GM12878 (cell line): ENCODE data around the gene PPP1R3C. TPM values are rescaled to one million over a fixed set of nuclear protein-coding genes. Genes with fewer than 3 reads are reported as not detected.

Experiments
- ATAC-seq: fragments of 200-7000 bp; cut with Tn5 transposase; 3 replicates; pipeline ENCODE4 v1.9.1; 2020; ENCODE audit warnings: mild to moderate bottlenecking, moderate library complexity
- BruUV-seq: library from RNA; stranded (reverse); fragments of 400-500 nt; replicated peaks from 2 replicates; lab custom pipeline; 2021; lab: Mats Ljungman, UMichigan
- CTCF ChIA-PET: fragments of 300-600 bp; sonication (Branson Sonifier 250); formaldehyde crosslinking; extraction: SDS; loops from one replicate; lab custom pipeline; 2021; ENCODE audit warnings: inconsistent platforms; lab: Yijun Ruan, JAX
- POLR2A ChIA-PET: fragments of 350-600 bp; formaldehyde crosslinking; extraction: SDS; loops from one replicate; lab custom pipeline; 2021; ENCODE audit warnings: inconsistent platforms; lab: Charles Lee
- RAD21 ChIA-PET: fragments of 300-600 bp; sonication (Branson Sonifier 250); formaldehyde crosslinking; loops from one replicate; lab custom pipeline; 2023; ENCODE audit warnings: antibody characterized with exemption; ENCODE audit not compliant: unreplicated experiment; lab: Charles Lee
- SMC1A ChIA-PET: fragments of 300-600 bp; sonication (Branson Sonifier 250); formaldehyde crosslinking; loops from one replicate; lab custom pipeline; 2023; ENCODE audit not compliant: unreplicated experiment, uncharacterized antibody; lab: Charles Lee
- DNase-seq: peaks from one replicate; pipeline ENCODE4 v3.0.0-alpha.2; 2011; ENCODE audit warnings: low read depth, low spot score
- FAIRE-seq: peaks from 3 replicates; lab custom pipeline; 2011; peaks lifted over from hg19 to GRCh38; lab: Jason Lieb, UNC
- H2AFZ ChIP-seq: 2 replicates; pipeline ENCODE4 v1.6.0; 2011; ENCODE audit warnings: low read depth, low read length, control low read depth; ENCODE audit not compliant: control insufficient read depth
- H3K27ac ChIP-seq: 2 replicates; pipeline ENCODE4 v1.5.1; 2011; ENCODE audit warnings: control low read depth; ENCODE audit not compliant: control insufficient read depth, insufficient read depth
- H3K27me3 ChIP-seq, 2 experiments: replicated peaks in 1 of 2; 2 replicates each; pipeline versions ENCODE4 v1.6.0 to v1.6.1; 2011; ENCODE audit warnings: low read length in 1 of 2; ENCODE audit not compliant: control insufficient read depth in 2 of 2, insufficient read depth in 2 of 2
- H3K36me3 ChIP-seq, 2 experiments: 2 replicates each; pipeline ENCODE4 v1.5.1; 2011; ENCODE audit warnings: low read length in 1 of 2; ENCODE audit not compliant: control insufficient read depth in 2 of 2, insufficient read depth in 2 of 2
- H3K4me1 ChIP-seq: 2 replicates; pipeline ENCODE4 v1.6.1; 2011; ENCODE audit warnings: mild to moderate bottlenecking, low read length, moderate library complexity, mixed read lengths; ENCODE audit not compliant: control insufficient read depth, insufficient read depth
- H3K4me2 ChIP-seq: 2 replicates; pipeline ENCODE4 v1.6.0; 2011; ENCODE audit warnings: control low read depth; ENCODE audit not compliant: control insufficient read depth, insufficient read depth
- H3K4me3 ChIP-seq: fragments of 200-600 bp; sonication (generic); 2 replicates; pipeline ENCODE4 v1.5.1; 2016
- H3K79me2 ChIP-seq: 2 replicates; pipeline ENCODE4 v1.6.0; 2011; ENCODE audit warnings: low read length; ENCODE audit not compliant: control insufficient read depth, insufficient read depth
- H3K9ac ChIP-seq: 2 replicates; pipeline ENCODE4 v1.8.0; 2011; ENCODE audit warnings: low read length, control low read depth, mixed read lengths; ENCODE audit not compliant: control insufficient read depth, insufficient read depth
- H3K9me3 ChIP-seq: replicated peaks from 3 replicates; pipeline ENCODE4 v1.5.1; 2011; ENCODE audit warnings: mild to moderate bottlenecking, low read length; ENCODE audit not compliant: control insufficient read depth, insufficient read depth
- H4K20me1 ChIP-seq: 2 replicates; pipeline ENCODE4 v1.6.0; 2011; ENCODE audit not compliant: control insufficient read depth, insufficient read depth
- BACH1 ChIP-seq: fragments of 450-650 bp; IDR thresholded peaks from 2 replicates; pipeline ENCODE4 v1.6.1; 2017; ENCODE audit warnings: mild to moderate bottlenecking, borderline replicate concordance
- CBX3 ChIP-seq: fragments of 200-600 bp; sonication (generic); IDR thresholded peaks from 2 replicates; pipeline ENCODE4 v1.6.1; 2016; ENCODE audit warnings: low read depth, borderline replicate concordance
- CEBPB ChIP-seq, 2 experiments: fragments of 150-350 bp in 1 of 2; IDR thresholded peaks; 2 replicates each; pipeline ENCODE4 v1.6.1; 2012 to 2014; ENCODE audit warnings: low read depth in 2 of 2, low read length in 2 of 2, borderline replicate concordance in 1 of 2, inconsistent platforms in 1 of 2
- CREM ChIP-seq: IDR thresholded peaks from 2 replicates; pipeline ENCODE4 v1.6.1; 2014; ENCODE audit warnings: antibody characterized with exemption, low read depth
- JUNB ChIP-seq: IDR thresholded peaks from 2 replicates; pipeline ENCODE4 v1.6.1; 2016; ENCODE audit warnings: antibody characterized with exemption, mild to moderate bottlenecking
- RB1 ChIP-seq: fragments of 450-650 bp; formaldehyde crosslinking; IDR thresholded peaks from 2 replicates; pipeline ENCODE4 v1.6.1; 2017; ENCODE audit warnings: mild to moderate bottlenecking, borderline replicate concordance
- STAT1 ChIP-seq: fragments of 450-650 bp; conservative IDR thresholded peaks from 2 replicates; pipeline ENCODE4 v1.6.1; 2014; ENCODE audit warnings: antibody characterized with exemption, mild to moderate bottlenecking
- TAF1 ChIP-seq: IDR thresholded peaks from 2 replicates; pipeline ENCODE4 v1.6.1; 2011; ENCODE audit warnings: mild to moderate bottlenecking, low read depth, low read length, borderline replicate concordance
- ZNF274 ChIP-seq: IDR thresholded peaks from one replicate; pipeline ENCODE4 v1.8.0; 2011; ENCODE audit not compliant: insufficient read length, insufficient read depth
- ZZZ3 ChIP-seq: IDR thresholded peaks from 2 replicates; pipeline ENCODE4 v1.6.1; 2011; ENCODE audit warnings: low read depth; ENCODE audit not compliant: control insufficient read depth, insufficient read length
- WGBS: methylation state at CpG from one replicate; pipeline ENCODE4 v1.1.6; 2016; ENCODE audit warnings: low lambda C conversion rate; ENCODE audit not compliant: insufficient replicate concordance, insufficient coverage; ENCODE audit errors: missing lambda C conversion rate; 5-methylcytosine and 5-hydroxymethylcytosine counted together
- in situ Hi-C: fragments of 300-500 bp; cut with MboI; formaldehyde crosslinking; loops from 9 replicates; pipeline ENCODE4 v1.14.3; 2018; ENCODE audit warnings: mixed read lengths
- intact Hi-C: fragments of 100-400 bp; cut with micrococcal nuclease; formaldehyde crosslinking; loops from one replicate; pipeline ENCODE4 v1.14.2; 2022; ENCODE audit not compliant: unreplicated experiment
- polyA plus RNA-seq, 11 experiments: library from polyadenylated mRNA; depleted of rRNA in 4 of 11; unstranded in 6 of 11; stranded (reverse) in 5 of 11; fragments of >200 nt; fragmentation: Nextera tagmentation in 4 of 11; fragmentation: Illumina TruSeq in 1 of 11; extraction: Ambion mirVana in 4 of 11; extraction: Trizol in 1 of 11; gene quantifications; 1 replicate in 1 of 11; 2 replicates in 10 of 11; pipeline versions ENCODE4 v1.2.1 to v1.2.3, GENCODE V29; 2011 to 2016; ENCODE audit warnings: inconsistent platforms in 2 of 11, missing spikeins in 2 of 11, low read depth in 1 of 11
- total RNA-seq, 4 experiments: library from RNA; depleted of rRNA in 3 of 4; stranded (reverse); fragments of >200 nt in 3 of 4; fragmentation: Illumina TruSeq in 1 of 4; extraction: Trizol in 1 of 4; gene quantifications; 2 replicates each; pipeline versions ENCODE4 v1.2.1 to v1.2.3, GENCODE V29; 2013 to 2021
- TF ChIP-seq, protein P1 (sequence below): fragments of 450-650 bp; IDR thresholded peaks from 2 replicates; pipeline ENCODE4 v1.6.1; 2018; ENCODE audit warnings: mild to moderate bottlenecking, low read depth, moderate library complexity; ENCODE audit not compliant: partially characterized antibody
- TF ChIP-seq, protein P2 (sequence below): fragments of 450-650 bp; IDR thresholded peaks from 2 replicates; pipeline ENCODE4 v1.6.1; 2017; ENCODE audit warnings: mild to moderate bottlenecking
- TF ChIP-seq, protein P3 (sequence below): fragments of 450-650 bp; IDR thresholded peaks from 2 replicates; pipeline ENCODE4 v1.6.1; 2016; ENCODE audit warnings: mild to moderate bottlenecking, moderate library complexity, borderline replicate concordance

Gene PPP1R3C
- total and polyA plus RNA-seq, 10 of the 15 experiments (the other 5 are each of a cell fraction or from before 2014, with no cell fraction given), result 0.01 to 0.08 (median 0.04) TPM; not detected in 6

DNA sequence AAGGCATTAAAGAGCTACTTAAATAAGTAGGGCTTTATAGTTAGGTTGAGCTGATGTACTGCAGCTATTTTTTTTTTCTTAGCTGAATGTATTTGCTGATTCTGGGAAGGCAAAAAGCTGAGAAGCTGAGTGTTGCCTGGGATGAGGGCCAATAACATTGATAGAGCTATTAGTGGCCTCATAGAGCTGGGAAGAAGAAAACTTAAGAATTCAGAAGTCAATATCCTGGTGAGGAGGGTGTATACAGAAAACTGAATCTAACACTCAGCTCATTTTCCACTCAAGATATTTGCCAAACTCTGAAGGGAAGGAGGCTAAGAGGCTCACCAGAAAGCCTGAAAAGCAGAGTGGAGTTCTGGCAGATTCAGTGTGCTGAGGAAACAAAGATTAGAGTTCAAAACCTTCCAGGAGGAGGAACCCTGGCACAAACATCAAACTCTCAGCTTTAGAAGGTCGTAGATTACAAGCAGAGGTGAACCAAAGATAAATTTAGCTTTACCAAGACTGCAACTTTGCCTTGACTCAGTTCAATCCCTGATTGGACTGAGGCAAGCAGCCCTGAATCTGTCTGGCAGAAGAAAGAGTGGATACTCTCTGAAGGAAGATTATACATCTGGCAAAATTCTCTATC, 11.3 kb downstream of the PPP1R3C start:
- ChIA-PET POLR2A (no interaction called here), SMC1A (interaction anchor here (2.0 kb wide), 1 partner anchor 13 kb away, joined by 10 read pairs; no protein-coding TSS in a partner anchor), CTCF (interaction anchor here (0.5 to 1.3 kb wide), 5 partner anchors 10 to 231 kb away, joined by 3 read pairs; no protein-coding TSS in a partner anchor), RAD21 (no interaction called here)
- Histone ChIP-seq H3K27ac (no peak overlapping the region), H3K4me1 (no peaks in the 10 kb centered on the region), H4K20me1 (no peaks in the 10 kb centered on the region), H3K9ac (no peak overlapping the region), H3K9me3 (no peaks in the 10 kb centered on the region), H3K4me3 (no peak overlapping the region), H3K79me2 (no peaks in the 10 kb centered on the region), H3K36me3 (no peaks in the 10 kb centered on the region), H2AFZ (no peak overlapping the region), H3K27me3 (no peaks in the 10 kb centered on the region; a peak in 1 of 4 replicates), H3K4me2 (no peak overlapping the region)
- FAIRE-seq (no peak), ATAC-seq (no peak), DNase-seq (no peak)
- TF ChIP-seq CBX3 (no peak), RB1 (no peak), CEBPB (IDR thresholded peaks at IDR 0.05; ENCODE audit: borderline replicate concordance in 1 of 2, low read depth in 2 of 2, low read length in 2 of 2) (no peak), BACH1 (no peak), JUNB (no peak), TAF1 (no peak), CREM (no peak), STAT1 (no peak), ZZZ3 (no peak), ZNF274 (no peak)
- TF ChIP-seq, protein P1, sequence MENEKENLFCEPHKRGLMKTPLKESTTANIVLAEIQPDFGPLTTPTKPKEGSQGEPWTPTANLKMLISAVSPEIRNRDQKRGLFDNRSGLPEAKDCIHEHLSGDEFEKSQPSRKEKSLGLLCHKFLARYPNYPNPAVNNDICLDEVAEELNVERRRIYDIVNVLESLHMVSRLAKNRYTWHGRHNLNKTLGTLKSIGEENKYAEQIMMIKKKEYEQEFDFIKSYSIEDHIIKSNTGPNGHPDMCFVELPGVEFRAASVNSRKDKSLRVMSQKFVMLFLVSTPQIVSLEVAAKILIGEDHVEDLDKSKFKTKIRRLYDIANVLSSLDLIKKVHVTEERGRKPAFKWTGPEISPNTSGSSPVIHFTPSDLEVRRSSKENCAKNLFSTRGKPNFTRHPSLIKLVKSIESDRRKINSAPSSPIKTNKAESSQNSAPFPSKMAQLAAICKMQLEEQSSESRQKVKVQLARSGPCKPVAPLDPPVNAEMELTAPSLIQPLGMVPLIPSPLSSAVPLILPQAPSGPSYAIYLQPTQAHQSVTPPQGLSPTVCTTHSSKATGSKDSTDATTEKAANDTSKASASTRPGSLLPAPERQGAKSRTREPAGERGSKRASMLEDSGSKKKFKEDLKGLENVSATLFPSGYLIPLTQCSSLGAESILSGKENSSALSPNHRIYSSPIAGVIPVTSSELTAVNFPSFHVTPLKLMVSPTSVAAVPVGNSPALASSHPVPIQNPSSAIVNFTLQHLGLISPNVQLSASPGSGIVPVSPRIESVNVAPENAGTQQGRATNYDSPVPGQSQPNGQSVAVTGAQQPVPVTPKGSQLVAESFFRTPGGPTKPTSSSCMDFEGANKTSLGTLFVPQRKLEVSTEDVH, result no peak
- TF ChIP-seq, protein P2, sequence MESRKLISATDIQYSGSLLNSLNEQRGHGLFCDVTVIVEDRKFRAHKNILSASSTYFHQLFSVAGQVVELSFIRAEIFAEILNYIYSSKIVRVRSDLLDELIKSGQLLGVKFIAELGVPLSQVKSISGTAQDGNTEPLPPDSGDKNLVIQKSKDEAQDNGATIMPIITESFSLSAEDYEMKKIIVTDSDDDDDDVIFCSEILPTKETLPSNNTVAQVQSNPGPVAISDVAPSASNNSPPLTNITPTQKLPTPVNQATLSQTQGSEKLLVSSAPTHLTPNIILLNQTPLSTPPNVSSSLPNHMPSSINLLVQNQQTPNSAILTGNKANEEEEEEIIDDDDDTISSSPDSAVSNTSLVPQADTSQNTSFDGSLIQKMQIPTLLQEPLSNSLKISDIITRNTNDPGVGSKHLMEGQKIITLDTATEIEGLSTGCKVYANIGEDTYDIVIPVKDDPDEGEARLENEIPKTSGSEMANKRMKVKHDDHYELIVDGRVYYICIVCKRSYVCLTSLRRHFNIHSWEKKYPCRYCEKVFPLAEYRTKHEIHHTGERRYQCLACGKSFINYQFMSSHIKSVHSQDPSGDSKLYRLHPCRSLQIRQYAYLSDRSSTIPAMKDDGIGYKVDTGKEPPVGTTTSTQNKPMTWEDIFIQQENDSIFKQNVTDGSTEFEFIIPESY, result no peak
- TF ChIP-seq, protein P3, sequence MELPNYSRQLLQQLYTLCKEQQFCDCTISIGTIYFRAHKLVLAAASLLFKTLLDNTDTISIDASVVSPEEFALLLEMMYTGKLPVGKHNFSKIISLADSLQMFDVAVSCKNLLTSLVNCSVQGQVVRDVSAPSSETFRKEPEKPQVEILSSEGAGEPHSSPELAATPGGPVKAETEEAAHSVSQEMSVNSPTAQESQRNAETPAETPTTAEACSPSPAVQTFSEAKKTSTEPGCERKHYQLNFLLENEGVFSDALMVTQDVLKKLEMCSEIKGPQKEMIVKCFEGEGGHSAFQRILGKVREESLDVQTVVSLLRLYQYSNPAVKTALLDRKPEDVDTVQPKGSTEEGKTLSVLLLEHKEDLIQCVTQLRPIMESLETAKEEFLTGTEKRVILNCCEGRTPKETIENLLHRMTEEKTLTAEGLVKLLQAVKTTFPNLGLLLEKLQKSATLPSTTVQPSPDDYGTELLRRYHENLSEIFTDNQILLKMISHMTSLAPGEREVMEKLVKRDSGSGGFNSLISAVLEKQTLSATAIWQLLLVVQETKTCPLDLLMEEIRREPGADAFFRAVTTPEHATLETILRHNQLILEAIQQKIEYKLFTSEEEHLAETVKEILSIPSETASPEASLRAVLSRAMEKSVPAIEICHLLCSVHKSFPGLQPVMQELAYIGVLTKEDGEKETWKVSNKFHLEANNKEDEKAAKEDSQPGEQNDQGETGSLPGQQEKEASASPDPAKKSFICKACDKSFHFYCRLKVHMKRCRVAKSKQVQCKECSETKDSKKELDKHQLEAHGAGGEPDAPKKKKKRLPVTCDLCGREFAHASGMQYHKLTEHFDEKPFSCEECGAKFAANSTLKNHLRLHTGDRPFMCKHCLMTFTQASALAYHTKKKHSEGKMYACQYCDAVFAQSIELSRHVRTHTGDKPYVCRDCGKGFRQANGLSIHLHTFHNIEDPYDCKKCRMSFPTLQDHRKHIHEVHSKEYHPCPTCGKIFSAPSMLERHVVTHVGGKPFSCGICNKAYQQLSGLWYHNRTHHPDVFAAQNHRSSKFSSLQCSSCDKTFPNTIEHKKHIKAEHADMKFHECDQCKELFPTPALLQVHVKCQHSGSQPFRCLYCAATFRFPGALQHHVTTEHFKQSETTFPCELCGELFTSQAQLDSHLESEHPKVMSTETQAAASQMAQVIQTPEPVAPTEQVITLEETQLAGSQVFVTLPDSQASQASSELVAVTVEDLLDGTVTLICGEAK, result no peak
- no TSS peak for BruUV-seq
- 0% methylated on average over 1 of the region's 1 CpG for WGBS
- in situ Hi-C loops (no loop called here), intact Hi-C loops (no loop called here)
